HG03457 (cell line): ENCODE data around the gene PRKG1.

Experiments used
- ATAC-seq: cut with Tn5 transposase; IDR thresholded peaks from one replicate; pipeline ENCODE4 v1.9.1; 2021; ENCODE audit warnings: moderate number of reproducible peaks; ENCODE audit not compliant: unreplicated experiment

PRKG1 gene

DNA sequence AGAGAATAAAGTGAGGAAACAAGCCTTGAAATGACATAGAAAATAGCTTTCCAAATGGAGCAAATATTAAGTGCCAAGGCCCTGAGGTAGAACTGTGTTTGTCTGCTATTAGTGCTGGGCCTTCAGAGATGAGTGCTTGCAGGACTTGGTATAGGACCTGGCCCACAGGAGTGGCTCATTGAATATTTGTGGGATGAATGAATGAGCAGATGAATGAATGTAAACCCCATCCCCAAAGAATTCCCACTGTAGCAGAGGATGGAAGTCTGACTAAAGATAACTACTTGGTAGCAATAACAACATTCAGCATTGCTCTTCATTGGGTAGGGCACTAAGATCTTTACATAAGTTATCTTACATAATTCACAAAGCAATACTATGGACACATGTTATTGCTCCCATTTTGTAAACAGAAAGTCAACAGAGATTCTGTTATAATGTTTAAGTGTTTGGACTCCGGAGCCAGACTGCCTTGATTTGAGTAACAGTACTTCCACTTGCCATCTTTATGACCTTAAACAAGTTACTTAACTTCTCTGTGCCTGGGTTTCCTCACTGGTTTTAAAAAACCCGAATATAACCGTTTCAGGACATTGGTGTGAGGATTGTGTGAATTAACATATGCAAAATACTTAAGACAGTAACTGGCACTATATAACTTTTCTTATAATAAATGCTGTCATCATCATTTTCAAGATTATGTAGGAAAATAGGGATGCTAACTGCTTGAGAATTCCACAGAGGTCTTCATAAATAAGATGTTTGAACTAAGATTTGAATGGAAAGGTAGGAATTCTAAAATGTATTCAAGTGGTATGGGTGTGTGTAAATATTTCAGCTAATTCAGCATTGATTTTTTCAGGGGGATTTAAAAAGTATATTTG is 141.9 kb downstream of the PRKG1 start:
- no peak for ATAC-seq

GRCh38 chr10:51217505-51217904 is 143.2 kb downstream of the PRKG1 start:
- ATAC-seq = no peak

DNA sequence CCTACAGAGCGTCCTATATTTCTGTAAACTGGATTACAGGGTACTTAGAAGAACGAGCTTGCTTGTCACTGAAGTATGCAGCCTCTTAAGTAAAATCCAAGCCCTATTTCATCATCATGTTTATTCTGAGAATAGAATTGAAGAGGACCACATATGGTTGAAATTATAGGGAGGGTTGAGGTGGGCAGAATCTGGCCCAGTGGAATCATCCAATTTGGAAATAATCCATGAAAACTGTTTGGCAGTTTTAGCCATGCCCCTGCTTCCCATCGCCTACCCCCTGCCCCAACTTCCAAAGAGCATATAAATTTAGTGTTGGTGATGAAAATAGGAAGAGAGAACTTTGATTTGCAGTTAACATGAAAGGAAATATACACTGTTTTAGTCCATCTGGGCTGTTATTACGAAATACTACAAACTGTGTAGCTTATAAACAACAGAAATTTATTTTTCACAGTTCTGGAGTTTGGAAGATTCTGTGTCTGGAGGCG is 150.4 kb downstream of the PRKG1 start:
- no peak for ATAC-seq

- no peak for ATAC-seq
Measured at GRCh38 chr10:51227897-51228713, 153.8 kb downstream of the PRKG1 start.

DNA sequence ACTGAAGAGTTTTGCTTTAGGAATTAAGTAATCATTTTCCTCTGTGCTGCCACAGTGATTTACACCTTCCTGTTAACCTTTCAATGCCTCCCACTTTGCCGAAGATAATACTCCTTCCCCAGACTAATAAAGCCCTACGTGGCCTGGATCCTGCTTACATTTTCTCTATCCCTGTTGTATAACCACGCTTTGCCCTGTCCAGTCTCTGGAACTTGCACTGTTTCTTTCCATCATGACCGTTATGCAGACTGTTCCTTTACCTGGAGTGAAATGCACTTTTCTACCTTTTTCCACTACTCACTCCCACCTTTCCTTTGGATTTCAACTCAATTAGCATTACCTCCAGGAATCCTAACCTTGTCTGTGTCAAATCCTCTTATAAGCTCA is 154.4 kb downstream of the PRKG1 start:
- ATAC-seq = no peak

- no peak for ATAC-seq
Measured at GRCh38 chr10:51230887-51231585, 156.7 kb downstream of the PRKG1 start.

- ATAC-seq = no peak
Measured at GRCh38 chr10:51231754-51232153, 157.5 kb downstream of the PRKG1 start.

DNA sequence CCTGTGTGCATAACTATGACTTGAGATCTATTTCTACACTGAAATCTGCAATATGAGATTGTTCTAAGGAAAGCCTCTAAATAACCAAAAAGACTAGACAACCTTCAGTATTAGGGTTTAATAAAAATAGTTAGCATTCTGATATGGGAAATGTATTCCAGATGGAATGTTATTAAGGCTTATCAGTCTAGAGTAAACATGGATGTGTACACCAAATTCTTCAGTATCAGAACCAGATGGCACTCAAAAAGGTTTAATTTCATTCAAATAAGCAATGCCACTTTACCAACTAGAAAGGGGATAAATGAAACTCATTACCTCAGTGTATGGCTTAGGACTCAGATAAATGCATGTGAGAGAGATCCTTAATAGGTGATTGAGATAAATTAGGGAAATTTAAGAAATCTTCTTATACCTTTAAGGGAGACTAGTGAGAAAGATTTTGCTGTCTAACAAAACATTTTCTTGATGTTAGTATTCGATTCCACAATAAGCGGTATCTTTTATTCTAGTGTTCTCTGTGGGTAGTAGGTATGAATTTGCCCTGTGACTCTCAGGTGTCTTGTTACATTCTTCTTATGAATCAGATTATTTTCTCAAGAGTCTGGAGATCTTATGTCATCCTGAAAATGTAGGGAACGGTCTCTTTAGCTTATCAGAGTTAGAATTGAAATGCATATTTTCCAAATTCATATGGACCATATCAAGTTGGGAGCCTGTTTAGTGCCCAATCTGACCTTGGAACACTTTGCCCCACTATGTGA is 159.2 kb downstream of the PRKG1 start:
- no peak for ATAC-seq

- no peak for ATAC-seq
Measured at GRCh38 chr10:51235865-51236264, 161.6 kb downstream of the PRKG1 start.

DNA sequence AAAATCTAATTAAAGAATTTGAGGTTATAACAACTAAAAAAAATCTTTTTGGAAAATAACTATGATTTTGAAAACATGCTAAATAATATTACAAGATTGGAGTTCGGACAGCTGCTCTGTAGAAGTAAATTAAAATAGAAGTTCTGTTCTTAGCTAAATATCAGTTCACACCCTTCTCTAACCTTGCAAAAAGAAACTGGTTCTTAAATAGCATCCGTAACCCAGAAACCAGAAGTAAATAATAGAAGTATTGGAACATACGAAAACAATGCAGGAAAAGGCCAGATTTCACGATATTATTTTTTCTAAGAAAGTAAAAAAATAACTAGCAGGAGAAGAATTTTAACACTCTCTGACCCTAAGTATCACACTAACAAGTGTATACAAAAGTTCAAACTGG is 164.7 kb downstream of the PRKG1 start:
- ATAC-seq = no peak

- ATAC-seq = no peak
Measured at GRCh38 chr10:51241461-51241860, 167.2 kb downstream of the PRKG1 start.

- ATAC-seq = no peak
Measured at GRCh38 chr10:51242393-51242792, 168.1 kb downstream of the PRKG1 start.

DNA sequence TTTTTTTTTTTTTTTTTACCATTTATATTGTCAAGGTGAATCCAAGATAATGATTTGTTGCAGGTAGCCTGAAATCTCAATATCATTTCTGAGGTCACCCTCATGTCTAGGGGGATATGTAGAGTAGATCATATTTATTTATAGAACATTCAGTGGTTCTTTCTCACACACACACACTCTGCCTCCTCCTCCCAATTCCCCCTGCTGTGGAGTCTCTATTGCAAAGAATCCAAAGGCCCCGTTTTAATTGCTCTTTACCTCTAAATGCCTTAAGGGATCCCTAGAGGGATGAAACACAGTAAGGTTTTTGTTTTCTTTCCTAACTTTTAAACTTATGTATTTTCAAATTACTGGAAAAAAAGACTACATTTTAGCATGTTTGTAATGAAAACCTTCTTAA is 170.0 kb downstream of the PRKG1 start:
- ATAC-seq = no peak

DNA sequence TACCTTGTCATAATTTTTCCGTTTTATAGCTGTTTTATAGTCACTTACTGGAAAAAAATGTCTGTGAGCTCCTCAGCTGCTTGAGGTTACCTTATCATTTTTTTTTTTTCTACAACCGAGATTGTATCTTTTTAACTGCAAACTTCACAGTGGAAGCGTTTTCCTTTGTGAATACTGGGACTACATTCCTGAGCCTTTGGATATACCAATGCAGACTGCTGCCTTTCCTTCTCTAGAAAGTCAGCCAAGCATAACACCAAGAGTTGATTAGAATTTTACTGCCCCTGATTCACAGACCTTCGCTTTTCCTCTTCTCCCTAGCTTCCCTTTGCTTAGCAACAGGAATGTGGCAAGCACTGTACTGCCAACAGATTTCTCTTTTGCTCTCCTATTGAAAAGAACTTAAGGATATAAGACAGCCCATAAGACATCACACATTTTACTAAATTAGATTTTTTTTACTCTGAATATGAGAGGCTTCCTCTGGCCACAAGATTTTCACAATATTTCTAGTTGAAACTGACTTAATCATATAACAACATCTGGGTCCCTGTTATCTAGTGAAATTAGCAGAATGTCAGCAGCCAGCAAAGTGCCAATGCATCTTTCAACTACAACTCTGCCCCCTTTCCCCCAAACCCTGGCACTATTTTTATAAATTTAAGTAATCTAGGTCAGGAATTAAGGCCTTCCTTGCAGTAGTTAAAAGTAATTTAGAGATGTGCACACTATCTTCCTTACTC is 170.6 kb downstream of the PRKG1 start:
- no peak for ATAC-seq

GRCh38 chr10:51246156-51246555 is 171.9 kb downstream of the PRKG1 start:
- ATAC-seq = no peak

- no peak for ATAC-seq
Measured at GRCh38 chr10:51250278-51250920, 176.1 kb downstream of the PRKG1 start.

DNA sequence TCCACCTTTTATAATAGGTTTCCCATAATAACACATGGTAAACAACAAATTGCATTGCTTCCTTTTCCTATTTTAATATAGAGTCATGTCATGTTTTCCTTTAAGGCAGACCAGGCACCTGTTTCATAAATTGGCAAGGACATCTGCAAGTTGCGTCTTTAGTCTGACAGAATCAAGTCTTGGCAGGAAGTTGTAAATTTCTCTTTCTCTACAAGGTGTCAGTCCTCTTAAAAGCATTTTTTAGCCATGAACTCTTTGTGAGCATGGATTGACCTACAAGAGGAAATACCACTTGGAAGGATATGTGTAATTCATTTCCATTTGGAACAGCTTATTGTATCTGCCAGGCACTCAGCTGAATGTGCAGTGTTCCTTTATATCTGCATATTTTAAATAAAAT is 176.8 kb downstream of the PRKG1 start:
- no peak for ATAC-seq

DNA sequence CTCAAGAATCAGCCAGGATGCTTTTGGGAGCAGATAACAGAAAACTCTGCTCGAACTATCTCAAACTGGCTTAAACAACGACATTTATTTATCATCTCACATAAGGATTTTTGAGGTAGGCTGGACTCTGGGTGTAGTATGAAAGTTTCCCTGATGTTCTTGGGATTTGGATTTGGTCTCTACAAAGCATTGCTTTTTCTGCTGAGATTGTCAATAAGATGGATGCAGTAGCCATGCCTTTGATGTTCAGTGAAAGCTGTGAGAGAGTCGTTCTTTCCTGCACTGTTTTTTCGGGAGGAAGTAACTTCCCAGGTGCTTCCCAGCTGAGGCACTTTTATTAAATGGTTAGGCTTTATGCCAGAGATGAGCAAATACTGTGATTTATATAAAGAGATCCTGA is 181.1 kb downstream of the PRKG1 start:
- ATAC-seq = no peak

DNA sequence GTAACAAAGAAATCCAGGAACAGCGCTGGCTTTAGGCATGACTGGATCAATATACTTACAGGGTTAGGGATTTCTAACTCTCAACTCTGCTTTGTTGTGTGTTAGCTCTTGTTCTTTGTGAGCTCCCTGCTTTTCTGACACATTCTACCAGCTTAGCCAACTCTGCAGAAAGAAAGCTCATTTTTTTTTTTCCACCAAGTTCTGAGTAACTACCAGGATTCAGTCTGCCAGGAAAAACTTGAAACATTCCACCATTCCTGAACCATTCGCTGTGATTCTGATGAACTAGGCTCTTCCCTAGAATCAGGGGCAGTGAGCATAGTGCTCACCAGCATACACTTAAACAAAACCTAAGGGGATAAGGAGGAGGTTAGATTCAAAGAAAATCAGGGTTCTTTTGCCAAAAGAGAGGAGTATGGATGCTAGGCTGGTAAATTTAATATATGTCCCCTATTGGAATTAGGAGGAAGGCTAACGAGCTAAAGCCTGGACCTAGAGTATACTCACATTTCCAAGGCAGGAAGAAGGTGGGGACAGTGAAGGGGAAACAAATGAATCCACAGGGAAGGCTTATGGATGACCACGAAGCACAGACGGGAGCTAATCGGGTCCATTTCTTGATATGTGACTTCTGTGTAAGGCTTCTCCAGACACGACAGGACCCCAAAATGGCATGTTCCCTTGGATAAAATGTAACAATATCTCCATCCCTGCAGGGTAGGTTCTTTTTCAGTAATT is 183.4 kb downstream of the PRKG1 start:
- no peak for ATAC-seq
